ENCODE data around the gene KDELR3.

Gene KDELR3

GRCh38 chr22:38497869-38498268 is 30.0 kb downstream of the KDELR3 start:
- no peak overlapping the region for H3K27ac ChIP-seq
- TF ChIP-seq CTCF (conservative IDR thresholded peaks at IDR 0.05): no peak

- peak overlapping the region; percentile 99 for H3K27ac ChIP-seq
Measured at GRCh38 chr22:38501797-38502672, 34.1 kb downstream of the KDELR3 start.

GRCh38 chr22:38503021-38503420 is 35.1 kb downstream of the KDELR3 start:
- H3K27ac ChIP-seq: peak overlapping the region; percentile 99
- no peak for TF ChIP-seq CTCF (conservative IDR thresholded peaks at IDR 0.05)

More at GRCh38 chr22:38501797-38502672, 34.1 kb downstream of the KDELR3 start:
- no peak for TF ChIP-seq CTCF (conservative IDR thresholded peaks at IDR 0.05)

- peak overlapping the region; percentile 99 for H3K27ac ChIP-seq
- no peak for TF ChIP-seq CTCF (conservative IDR thresholded peaks at IDR 0.05)
Measured at GRCh38 chr22:38504731-38505540, 37.0 kb downstream of the KDELR3 start.

- TF ChIP-seq CTCF (conservative IDR thresholded peaks at IDR 0.05): no peak
- peak overlapping the region; percentile 99 for H3K27ac ChIP-seq
Measured at GRCh38 chr22:38505541-38506117, 37.7 kb downstream of the KDELR3 start.

- peak within 1 kb of the TSS; percentile 99 for H3K27ac ChIP-seq
- TF ChIP-seq CTCF (conservative IDR thresholded peaks at IDR 0.05): no peak
Measured at GRCh38 chr22:38506118-38506962, 38.4 kb downstream of the KDELR3 start, which contains the start of gene DDX17. Gene DDX17, minus strand, starts transcription at chr22:38506311.

Data from VCaP (cell line).